Omental fat pad (tissue), 4 donors: ENCODE data around the gene SUPT3H. TPM values are rescaled to one million over a fixed set of nuclear protein-coding genes. Genes with fewer than 3 reads are reported as not detected.

Experiments used
- ATAC-seq: fragments of 150-250 bp; one replicate; pipeline ENCODE4 v1.9.1; 2016; ENCODE audit warnings: mild to moderate bottlenecking, moderate library complexity; ENCODE audit not compliant: low FRiP score
- DNase-seq: peaks from one replicate; pipeline ENCODE4 v3.0.0-alpha.2; 2019; ENCODE audit warnings: low spot score
- total RNA-seq, 4 donors: library from RNA; depleted of rRNA; stranded (reverse); fragments of >200 nt; gene quantifications; one replicate each; pipeline ENCODE4 v1.1.0, GENCODE V29; 2016
- TF ChIP-seq, protein P1 (sequence below), 3 donors: fragments of 450-650 bp; IDR thresholded peaks; one replicate each; pipeline ENCODE4 v1.5.1; 2016 to 2017; ENCODE audit warnings: antibody characterized with exemption in 3 of 3, mild to moderate bottlenecking in 3 of 3, moderate library complexity in 2 of 3

The SUPT3H gene
- total RNA-seq, 4 donors from 2014 or later: 2.2 to 8.4 (median 5.2) TPM

- ATAC-seq (no peak), DNase-seq (no peak)
- TF ChIP-seq, protein P1, sequence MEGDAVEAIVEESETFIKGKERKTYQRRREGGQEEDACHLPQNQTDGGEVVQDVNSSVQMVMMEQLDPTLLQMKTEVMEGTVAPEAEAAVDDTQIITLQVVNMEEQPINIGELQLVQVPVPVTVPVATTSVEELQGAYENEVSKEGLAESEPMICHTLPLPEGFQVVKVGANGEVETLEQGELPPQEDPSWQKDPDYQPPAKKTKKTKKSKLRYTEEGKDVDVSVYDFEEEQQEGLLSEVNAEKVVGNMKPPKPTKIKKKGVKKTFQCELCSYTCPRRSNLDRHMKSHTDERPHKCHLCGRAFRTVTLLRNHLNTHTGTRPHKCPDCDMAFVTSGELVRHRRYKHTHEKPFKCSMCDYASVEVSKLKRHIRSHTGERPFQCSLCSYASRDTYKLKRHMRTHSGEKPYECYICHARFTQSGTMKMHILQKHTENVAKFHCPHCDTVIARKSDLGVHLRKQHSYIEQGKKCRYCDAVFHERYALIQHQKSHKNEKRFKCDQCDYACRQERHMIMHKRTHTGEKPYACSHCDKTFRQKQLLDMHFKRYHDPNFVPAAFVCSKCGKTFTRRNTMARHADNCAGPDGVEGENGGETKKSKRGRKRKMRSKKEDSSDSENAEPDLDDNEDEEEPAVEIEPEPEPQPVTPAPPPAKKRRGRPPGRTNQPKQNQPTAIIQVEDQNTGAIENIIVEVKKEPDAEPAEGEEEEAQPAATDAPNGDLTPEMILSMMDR (IDR thresholded peaks at IDR 0.05): no peak
These were observed 589.2 kb downstream of the SUPT3H start for GRCh38 chr6:44788387-44788981.

DNA sequence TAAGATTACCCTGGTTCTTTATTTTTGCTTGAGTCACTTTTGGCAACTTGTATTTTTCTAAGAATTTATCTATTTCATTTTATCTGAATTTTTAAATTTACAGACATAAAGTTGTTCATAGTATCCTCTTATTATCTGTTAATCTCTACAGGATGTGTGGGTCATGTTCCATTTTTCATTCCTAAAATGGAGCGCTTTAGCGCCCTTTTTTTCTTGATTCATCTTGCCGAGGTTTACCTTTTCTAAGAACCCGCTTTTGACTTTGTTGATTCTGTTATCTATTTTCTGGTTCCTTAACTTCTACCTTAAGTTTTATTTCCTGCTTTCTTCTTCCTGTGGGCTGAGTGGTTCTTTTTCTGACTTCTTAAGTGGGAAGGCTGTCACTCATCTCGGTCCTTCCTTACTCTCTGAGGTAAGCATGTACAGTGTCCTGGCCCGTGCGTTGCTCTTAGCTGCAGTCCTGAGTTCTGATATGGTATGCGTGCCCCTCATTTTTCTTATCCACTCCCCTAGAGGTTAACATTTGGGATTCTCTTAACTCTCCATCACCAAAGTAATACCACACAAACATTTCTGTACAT, 590.4 kb downstream of the SUPT3H start:
- TF ChIP-seq, protein P1 (IDR thresholded peaks at IDR 0.05): no peak
- DNase-seq (no peak), ATAC-seq (no peak)

GRCh38 chr6:44785130-44785529, 592.6 kb downstream of the SUPT3H start:
- TF ChIP-seq, protein P1 (IDR thresholded peaks at IDR 0.05): no peak
- no peak for ATAC-seq

DNA sequence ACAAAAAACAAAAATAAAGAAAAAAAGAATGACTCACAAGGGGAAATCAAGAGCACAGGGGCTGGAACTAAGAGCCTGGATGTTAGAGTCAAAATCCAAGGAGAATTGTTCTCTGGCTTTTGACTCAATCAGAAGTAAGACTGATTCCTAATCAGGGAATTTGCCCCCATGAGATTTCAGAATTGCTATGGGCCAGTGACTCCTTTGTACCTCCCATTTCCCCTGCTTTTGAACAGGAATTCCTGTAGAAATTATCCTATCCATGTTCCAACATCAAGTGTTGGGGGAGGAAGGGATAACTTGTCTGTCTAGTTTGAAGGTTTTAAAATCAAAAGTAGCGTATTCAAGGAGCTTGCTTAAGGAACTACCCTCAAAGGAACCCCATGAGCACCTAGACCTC, 593.5 kb downstream of the SUPT3H start:
- TF ChIP-seq, protein P1 (IDR thresholded peaks at IDR 0.05): no peak
- no peak for DNase-seq
- no peak for ATAC-seq

More at GRCh38 chr6:44785130-44785529, 592.6 kb downstream of the SUPT3H start:
- DNase-seq: no peak

DNA sequence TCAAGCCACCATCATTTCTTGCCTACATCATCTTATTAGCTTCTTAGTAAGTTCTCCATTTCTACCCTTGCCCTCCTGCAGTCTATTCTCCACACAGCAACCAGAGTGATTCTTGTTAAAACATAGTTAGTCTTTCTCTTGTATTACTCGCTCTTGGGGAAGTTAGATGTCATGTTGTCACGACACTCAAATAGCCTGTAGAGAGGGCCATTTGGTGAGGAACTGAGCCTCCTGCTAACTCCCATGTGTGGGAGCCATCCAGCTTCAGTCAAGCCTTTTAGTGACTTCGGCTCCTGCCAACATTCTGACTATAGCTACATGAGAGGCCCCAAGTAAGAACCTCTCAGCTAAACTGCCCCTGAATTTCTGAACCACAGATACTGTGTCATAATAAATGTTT, 594.8 kb downstream of the SUPT3H start:
- TF ChIP-seq, protein P1 (IDR thresholded peaks at IDR 0.05): no peak
- ATAC-seq: no peak
- DNase-seq: no peak

- no peak for DNase-seq
- no peak for ATAC-seq
- TF ChIP-seq, protein P1 (IDR thresholded peaks at IDR 0.05): no peak
These were observed 595.7 kb downstream of the SUPT3H start for GRCh38 chr6:44781912-44782597.
